NCI-H748 (cell line): ENCODE results near the gene BLOC1S4.

ENCODE experiments used
- DNase-seq: peaks from one replicate; lab custom pipeline; 2025; ENCODE audit not compliant: unreplicated experiment; lab: John Stamatoyannopoulos, UW

Gene BLOC1S4

GRCh38 chr4:6761649-6762615 lies 46.0 kb downstream of the BLOC1S4 start:
- no peak for DNase-seq

GRCh38 chr4:6763330-6763851 lies 47.4 kb downstream of the BLOC1S4 start:
- DNase-seq, result no peak

- DNase-seq, result no peak
Observed at GRCh38 chr4:6764976-6765620, 49.1 kb downstream of the BLOC1S4 start.

GRCh38 chr4:6765703-6766102 lies 49.7 kb downstream of the BLOC1S4 start:
- DNase-seq, result no peak
